Activated T-helper 17 cell treated with anti-CD3 and anti-CD28 coated beads, Interleukin-2, amount 50 U/mL, for 72 hours (primary cell): ENCODE results near the gene PPP6R1. TPM values are rescaled to one million over a fixed set of nuclear protein-coding genes. Genes with fewer than 3 reads are reported as not detected.

Experiments
- ATAC-seq: fragments of 150-1000 bp; cut with Tn5 transposase; replicated peaks from 2 replicates; pipeline ENCODE4 v1.10.0; 2021; ENCODE audit warnings: mild to moderate bottlenecking, moderate library complexity
- H3K27ac Mint-ChIP-seq: one replicate; pipeline ENCODE4 v1.8.0; 2022; ENCODE audit warnings: mixed read lengths
- H3K27me3 Mint-ChIP-seq: one replicate; pipeline ENCODE4 v1.8.0; 2022; ENCODE audit warnings: mixed read lengths
- H3K36me3 Mint-ChIP-seq: one replicate; pipeline ENCODE4 v1.8.0; 2022; ENCODE audit warnings: low read depth, mild to moderate bottlenecking, mixed read lengths
- H3K4me1 Mint-ChIP-seq: one replicate; pipeline ENCODE4 v1.8.0; 2022; ENCODE audit warnings: mixed read lengths
- H3K4me3 Mint-ChIP-seq: one replicate; pipeline ENCODE4 v1.8.0; 2022; ENCODE audit warnings: mild to moderate bottlenecking, mixed read lengths
- H3K9me3 Mint-ChIP-seq: one replicate; pipeline ENCODE4 v1.8.0; 2022; ENCODE audit warnings: mixed read lengths
- total RNA-seq, 2 donors: library from RNA; stranded (reverse); gene quantifications; one replicate each; pipeline ENCODE4 v1.2.3, GENCODE V29; 2022

PPP6R1 gene
- total RNA-seq, 2 donors from 2014 or later: 156 to 319 TPM

DNA sequence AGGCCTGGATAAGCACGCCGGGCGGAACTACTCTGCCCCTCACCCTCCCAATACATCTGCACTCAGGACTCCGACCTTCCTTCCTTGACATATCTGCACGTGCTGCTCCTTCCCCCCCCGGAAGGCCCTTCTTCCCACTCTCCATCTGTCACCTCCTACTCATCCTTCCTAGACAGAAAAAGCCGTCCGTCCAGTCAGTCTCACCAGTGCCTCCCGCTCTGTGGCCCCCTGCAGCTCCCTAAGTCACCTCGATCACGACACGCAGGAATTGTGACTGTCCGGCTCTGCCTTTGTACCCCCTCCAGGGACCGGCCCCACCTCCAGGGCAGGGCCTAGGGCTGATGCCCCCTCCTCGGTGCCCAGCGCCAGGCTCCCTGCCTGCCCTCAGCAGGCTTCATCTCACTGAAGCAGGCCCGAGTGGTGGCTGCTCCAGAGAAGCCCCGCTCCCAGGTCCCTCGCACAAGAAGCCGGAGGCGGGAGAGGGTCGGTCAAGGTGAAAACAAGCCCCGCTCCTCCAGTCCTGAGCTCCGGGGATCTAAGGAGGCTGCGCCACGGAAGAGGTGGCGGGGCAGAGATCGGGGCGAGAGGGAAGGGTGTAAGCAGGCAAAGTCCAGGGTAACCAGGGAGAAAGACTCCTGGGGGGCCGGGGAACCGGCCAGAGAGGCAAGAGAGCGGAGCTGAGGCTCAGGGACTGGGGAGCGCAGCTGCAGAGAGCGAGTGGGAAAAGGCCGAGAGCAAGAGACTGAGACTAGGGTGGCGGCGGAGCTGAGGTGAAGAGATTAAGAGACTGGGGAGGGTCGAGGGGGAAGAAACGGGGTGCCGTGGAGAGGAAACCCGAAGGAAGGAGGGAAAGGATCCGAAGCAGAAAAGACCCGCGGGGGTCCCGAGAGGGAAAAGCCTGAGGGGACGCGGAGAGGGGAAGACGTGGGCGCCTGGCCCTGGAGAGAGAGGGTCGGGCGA, 1.1 kb downstream of the PPP6R1 start:
- Mint-ChIP-seq H3K27me3 (no peaks in the 10 kb centered on the region), H3K36me3 (peaks cover 67% of the 10 kb centered on the region), H3K27ac (peak overlapping the region; percentile 98), H3K4me3 (peak overlapping the region; percentile 96), H3K9me3 (no peaks in the 10 kb centered on the region), H3K4me1 (peaks cover 32% of the 10 kb centered on the region)
- ATAC-seq: no peak

GRCh38 chr19:55256562-55257460, 2.0 kb downstream of the PPP6R1 start:
- ATAC-seq: no peak
- H3K4me1 Mint-ChIP-seq: peaks cover 30% of the 10 kb centered on the region
- H3K4me3 Mint-ChIP-seq: peak overlapping the region; percentile 96

DNA sequence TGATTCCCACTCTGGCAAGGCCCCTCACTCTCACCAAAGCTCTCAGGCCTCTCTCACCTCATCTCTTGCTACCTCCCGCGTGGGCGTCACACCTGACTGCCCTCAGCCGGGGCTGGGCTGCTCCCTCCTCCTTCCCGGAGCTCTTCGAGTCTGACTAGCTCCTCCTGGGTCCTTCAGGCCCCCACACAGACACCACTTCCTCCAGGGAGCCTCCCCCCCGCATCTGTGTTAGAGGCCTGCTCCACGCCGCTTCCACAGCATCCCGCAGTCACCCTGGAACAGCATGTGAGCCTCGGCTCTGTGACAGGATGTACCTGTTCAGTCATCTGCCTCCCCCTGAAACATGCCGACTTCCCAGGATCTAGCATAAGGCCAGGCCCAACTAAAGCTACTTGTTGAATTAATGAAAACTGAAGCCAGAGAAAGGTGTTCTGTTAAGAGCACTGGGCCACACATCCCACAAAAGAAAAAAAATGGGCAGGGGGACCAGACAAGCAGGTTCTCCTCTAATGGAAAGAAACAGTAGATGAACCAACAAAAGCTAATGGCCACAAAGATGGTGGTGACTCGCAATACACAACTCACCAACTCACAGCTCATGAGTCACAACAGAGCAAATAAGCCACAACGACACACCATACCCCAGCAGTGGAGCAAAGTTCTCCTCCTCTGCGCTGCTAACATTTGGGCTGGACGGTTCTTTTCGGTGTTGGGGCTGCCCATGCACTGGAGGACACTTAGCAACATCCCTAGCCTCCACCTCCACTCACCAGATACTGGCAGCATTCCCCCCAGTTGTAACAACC, 3.0 kb downstream of the PPP6R1 start:
- Mint-ChIP-seq H3K27ac (peak overlapping the region; percentile 98), H3K4me1 (peaks cover 40% of the 10 kb centered on the region), H3K9me3 (no peaks in the 10 kb centered on the region), H3K36me3 (peaks cover 79% of the 10 kb centered on the region), H3K4me3 (peak overlapping the region; percentile 96), H3K27me3 (no peaks in the 10 kb centered on the region)
- peak; percentile 48 for ATAC-seq

More at GRCh38 chr19:55256562-55257460, 2.0 kb downstream of the PPP6R1 start:
- H3K27me3 Mint-ChIP-seq: no peaks in the 10 kb centered on the region
- peaks cover 69% of the 10 kb centered on the region for H3K36me3 Mint-ChIP-seq
- no peaks in the 10 kb centered on the region for H3K9me3 Mint-ChIP-seq
- H3K27ac Mint-ChIP-seq: peak overlapping the region; percentile 98

- Mint-ChIP-seq H3K9me3 (no peaks in the 10 kb centered on the region), H3K27ac (peak overlapping the region; percentile 98), H3K27me3 (no peaks in the 10 kb centered on the region), H3K4me3 (peak overlapping the region; percentile 96), H3K4me1 (peaks cover 44% of the 10 kb centered on the region), H3K36me3 (peaks cover 82% of the 10 kb centered on the region)
- ATAC-seq: no peak
Observed at GRCh38 chr19:55254625-55254977, 4.2 kb downstream of the PPP6R1 start.

- peak; percentile 22 for ATAC-seq
- Mint-ChIP-seq H3K27ac (peak overlapping the region; percentile 98), H3K4me3 (peak overlapping the region; percentile 96), H3K4me1 (peaks cover 46% of the 10 kb centered on the region), H3K36me3 (peaks cover 80% of the 10 kb centered on the region), H3K27me3 (no peaks in the 10 kb centered on the region), H3K9me3 (no peaks in the 10 kb centered on the region)
Observed at GRCh38 chr19:55253842-55254624, 4.8 kb downstream of the PPP6R1 start.

- Mint-ChIP-seq H3K9me3 (no peaks in the 10 kb centered on the region), H3K4me3 (peak overlapping the region; percentile 96), H3K27me3 (no peaks in the 10 kb centered on the region), H3K36me3 (peaks cover 86% of the 10 kb centered on the region), H3K4me1 (peaks cover 51% of the 10 kb centered on the region), H3K27ac (peak overlapping the region; percentile 98)
- ATAC-seq: no peak
Observed at GRCh38 chr19:55252760-55253663, 5.8 kb downstream of the PPP6R1 start.

GRCh38 chr19:55251341-55252081, 7.3 kb downstream of the PPP6R1 start:
- Mint-ChIP-seq H3K4me1 (peaks cover 46% of the 10 kb centered on the region), H3K27ac (peak overlapping the region; percentile 98), H3K4me3 (peak overlapping the region; percentile 96), H3K36me3 (peaks cover 76% of the 10 kb centered on the region), H3K9me3 (no peaks in the 10 kb centered on the region), H3K27me3 (no peaks in the 10 kb centered on the region)
- peak; percentile 58 for ATAC-seq

- peaks cover 76% of the 10 kb centered on the region for H3K36me3 Mint-ChIP-seq
- H3K4me3 Mint-ChIP-seq: peak overlapping the region; percentile 96
- no peak for ATAC-seq
- peak overlapping the region; percentile 98 for H3K27ac Mint-ChIP-seq
- H3K9me3 Mint-ChIP-seq: no peaks in the 10 kb centered on the region
- H3K27me3 Mint-ChIP-seq: no peaks in the 10 kb centered on the region
- H3K4me1 Mint-ChIP-seq: peaks cover 37% of the 10 kb centered on the region
Observed at GRCh38 chr19:55250262-55251036, 8.4 kb downstream of the PPP6R1 start.

- Mint-ChIP-seq H3K4me1 (peaks cover 37% of the 10 kb centered on the region), H3K36me3 (peaks cover 76% of the 10 kb centered on the region), H3K4me3 (no peak overlapping the region), H3K27ac (no peak overlapping the region), H3K9me3 (no peaks in the 10 kb centered on the region), H3K27me3 (no peaks in the 10 kb centered on the region)
- ATAC-seq: no peak
Observed at GRCh38 chr19:55249841-55250240, 9.0 kb downstream of the PPP6R1 start.

- H3K36me3 Mint-ChIP-seq: peaks cover 76% of the 10 kb centered on the region
- no peaks in the 10 kb centered on the region for H3K27me3 Mint-ChIP-seq
- peak overlapping the region; percentile 17 for H3K4me3 Mint-ChIP-seq
- H3K27ac Mint-ChIP-seq: peak overlapping the region; percentile 67
- no peaks in the 10 kb centered on the region for H3K9me3 Mint-ChIP-seq
- no peak for ATAC-seq
- peaks cover 28% of the 10 kb centered on the region for H3K4me1 Mint-ChIP-seq
Observed at GRCh38 chr19:55248704-55249103, 10.1 kb downstream of the PPP6R1 start.

DNA sequence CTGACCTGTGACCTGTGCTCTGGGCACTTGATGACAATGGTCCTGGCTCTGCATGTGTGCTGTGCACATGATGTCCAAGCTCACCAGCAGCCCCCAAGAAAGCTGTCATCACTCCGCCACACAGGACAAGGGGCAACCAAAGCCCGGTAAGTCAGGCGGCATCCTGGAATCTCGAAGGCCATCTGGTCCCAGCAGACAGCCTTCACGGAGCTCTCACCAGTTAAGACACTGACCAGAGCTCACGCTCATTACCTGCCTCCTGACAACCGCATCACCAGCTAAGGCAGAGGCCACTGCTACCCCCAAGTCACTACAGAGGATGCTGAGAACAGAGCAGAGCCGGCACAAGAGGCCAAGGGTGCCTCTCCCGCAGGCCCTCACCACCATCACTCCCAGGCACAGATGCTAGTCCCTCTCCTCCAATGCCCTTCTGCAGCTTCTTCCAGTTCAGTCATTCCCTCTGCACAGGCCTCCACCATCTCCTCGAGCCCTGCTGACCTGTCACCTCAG, 10.6 kb downstream of the PPP6R1 start:
- peaks cover 76% of the 10 kb centered on the region for H3K36me3 Mint-ChIP-seq
- ATAC-seq: no peak
- H3K4me3 Mint-ChIP-seq: no peak overlapping the region
- peaks cover 25% of the 10 kb centered on the region for H3K4me1 Mint-ChIP-seq
- H3K9me3 Mint-ChIP-seq: no peaks in the 10 kb centered on the region
- H3K27me3 Mint-ChIP-seq: no peaks in the 10 kb centered on the region
- peak overlapping the region; percentile 67 for H3K27ac Mint-ChIP-seq
